RWPE1 (cell line): ENCODE data around the gene CDC42EP4.
A peak's percentile ranks its signal among the peaks of the same experiment; 100 is the strongest.

ENCODE experiments used
- CTCF ChIA-PET: fragments of 350-600 bp; sonication (Branson Sonifier 250); formaldehyde crosslinking; extraction: SDS; loops from one replicate; lab custom pipeline; 2021; lab: Yijun Ruan, JAX
- POLR2A ChIA-PET: fragments of 400-600 bp; formaldehyde crosslinking; extraction: SDS; loops from one replicate; lab custom pipeline; 2020; ENCODE audit warnings: antibody characterized with exemption; ENCODE audit not compliant: low non-redundant PET; lab: Yijun Ruan, JAX
- DNase-seq: peaks from one replicate; pipeline ENCODE4 v3.0.0; 2012; ENCODE audit warnings: low spot score
- H3K27ac ChIP-seq: fragments of 450-650 bp; 2 replicates; pipeline ENCODE4 v1.5.1; 2017
- CTCF ChIP-seq: fragments of 450-650 bp; conservative IDR thresholded peaks from 2 replicates; pipeline ENCODE4 v1.5.1; 2017; ENCODE audit warnings: low read depth, mild to moderate bottlenecking

Gene CDC42EP4

DNA sequence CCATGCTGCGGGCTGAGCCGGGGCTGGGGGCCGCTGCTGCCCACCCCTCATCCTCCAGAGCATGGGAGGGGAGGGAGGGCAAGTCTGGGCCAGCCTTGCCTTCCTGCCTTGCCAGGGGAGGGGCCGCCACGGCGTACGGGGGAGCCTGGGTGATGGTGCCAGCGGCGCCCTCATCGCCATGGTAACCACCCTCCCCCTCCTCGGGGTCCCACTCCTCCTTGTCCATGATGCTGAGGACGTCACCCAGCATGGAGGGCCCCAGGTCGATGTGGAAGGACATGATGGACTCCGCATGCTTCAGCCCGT, 26.2 kb downstream of the CDC42EP4 start:
- ChIA-PET CTCF (no interaction called here), POLR2A (no interaction called here)
- no peak for DNase-seq
- H3K27ac ChIP-seq = peak overlapping the region; percentile 68
- TF ChIP-seq CTCF = no peak

DNA sequence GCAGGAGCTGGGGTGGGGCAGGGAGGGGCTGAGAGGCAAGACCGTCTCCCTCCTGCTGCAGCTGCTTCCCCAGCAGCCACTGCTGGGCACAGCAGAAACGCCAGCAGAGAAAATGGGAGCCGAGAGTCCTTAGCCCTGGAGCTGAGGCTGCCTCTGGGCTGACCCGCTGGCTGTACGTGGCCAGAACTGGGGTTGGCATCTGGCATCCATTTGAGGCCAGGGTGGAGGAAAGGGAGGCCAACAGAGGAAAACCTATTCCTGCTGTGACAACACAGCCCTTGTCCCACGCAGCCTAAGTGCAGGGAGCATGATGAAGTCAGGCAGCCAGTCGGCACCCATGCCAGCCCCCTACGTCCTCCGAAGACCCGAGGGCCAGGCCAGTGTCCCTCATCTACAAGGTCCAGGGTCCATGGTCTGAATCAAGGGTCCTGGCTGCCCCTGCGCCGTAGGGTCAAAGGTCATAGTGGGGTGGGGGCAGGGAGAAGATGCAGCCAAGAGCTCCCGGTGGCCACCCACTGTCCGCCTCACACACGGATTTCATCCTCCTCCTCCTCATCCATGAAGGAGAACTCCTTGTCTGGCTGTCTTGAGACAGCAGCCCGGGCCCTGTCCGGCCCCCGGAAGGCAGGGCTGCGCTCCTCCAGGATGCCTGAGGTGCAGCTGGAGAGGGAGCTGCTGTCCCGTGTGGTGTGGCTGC, 26.7 kb downstream of the CDC42EP4 start:
- ChIA-PET POLR2A (no interaction called here), CTCF (no interaction called here)
- TF ChIP-seq CTCF = no peak
- DNase-seq = no peak
- peak overlapping the region; percentile 68 for H3K27ac ChIP-seq

- ChIA-PET POLR2A (no interaction called here), CTCF (no interaction called here)
- no peak for DNase-seq
- no peak for TF ChIP-seq CTCF
- H3K27ac ChIP-seq = peak overlapping the region; percentile 68
These were observed 27.4 kb downstream of the CDC42EP4 start for GRCh38 chr17:73284354-73284753.

DNA sequence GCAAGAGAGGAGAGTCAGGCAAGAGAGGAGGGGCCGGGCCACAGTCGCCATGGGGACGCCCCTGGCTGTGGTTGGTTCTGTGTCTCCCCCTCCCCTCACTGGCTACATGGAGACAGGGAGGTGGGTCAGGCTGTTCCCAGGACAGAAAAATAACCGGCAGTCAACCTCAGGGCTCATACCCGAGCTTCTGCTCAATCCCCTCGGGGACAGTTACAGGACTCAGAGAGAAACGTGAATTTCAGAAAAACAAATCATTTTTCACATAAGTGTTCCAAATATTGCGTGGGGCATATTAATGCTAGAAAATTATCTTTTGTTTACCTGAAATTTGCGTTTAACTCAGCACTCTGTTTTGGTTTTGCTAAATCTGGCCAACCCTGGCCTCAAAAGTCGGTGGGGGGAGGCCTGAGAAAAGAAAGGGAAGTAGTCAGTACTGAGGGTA, 27.9 kb downstream of the CDC42EP4 start:
- POLR2A ChIA-PET = no interaction called here
- CTCF ChIA-PET = interaction anchor here (0.7 kb wide), 1 partner anchor 264 kb away, joined by 3 read pairs; no protein-coding TSS in a partner anchor
- H3K27ac ChIP-seq = peak overlapping the region; percentile 15
- no peak for DNase-seq
- TF ChIP-seq CTCF = no peak

DNA sequence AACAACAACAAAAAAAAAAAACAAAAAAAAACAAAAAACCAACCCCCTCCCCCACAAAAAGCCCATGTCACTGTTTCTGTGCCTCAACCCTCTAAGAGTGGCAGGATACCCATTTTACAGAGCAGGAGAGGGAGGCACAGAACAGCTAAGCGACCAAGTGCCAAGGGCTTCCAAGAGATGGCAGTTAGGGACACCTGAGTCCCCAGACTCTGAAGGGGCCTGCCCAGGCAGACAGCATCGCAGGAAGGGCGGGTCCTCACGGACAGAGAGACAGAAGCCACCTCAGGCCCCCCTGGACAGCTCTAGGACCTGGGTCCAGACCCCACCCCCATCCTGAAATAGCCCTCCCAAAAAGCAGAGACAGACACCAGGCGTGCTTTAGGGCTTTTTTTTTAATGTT, 28.6 kb downstream of the CDC42EP4 start:
- CTCF ChIA-PET = interaction anchor here (0.6 to 0.7 kb wide), 2 partner anchors 99 to 265 kb away, joined by 3 read pairs; no protein-coding TSS in a partner anchor
- no peak for DNase-seq
- POLR2A ChIA-PET = no interaction called here
- TF ChIP-seq CTCF = no peak
- H3K27ac ChIP-seq = peak overlapping the region; percentile 15

GRCh38 chr17:73282629-73283028, 29.2 kb downstream of the CDC42EP4 start:
- POLR2A ChIA-PET = no interaction called here
- no peak for TF ChIP-seq CTCF
- no peak for DNase-seq
- peak overlapping the region; percentile 39 for H3K27ac ChIP-seq
- CTCF ChIA-PET = no interaction called here
